Measurements from ENCODE around the gene PRRG2.
A peak's percentile ranks its signal among the peaks of the same experiment; 100 is the strongest.

Gene PRRG2

GRCh38 chr19:49552749-49553148 is 28.4 kb upstream of the PRRG2 start:
- Histone ChIP-seq H2AFZ (no peak overlapping the region), H3K27ac (no peak overlapping the region), H3K4me2 (ENCODE audit: low read length) (no peak overlapping the region), H3K9ac (no peak overlapping the region), H3K36me3 (ENCODE audit: control insufficient read depth, insufficient read depth, low read length) (no peaks in the 10 kb centered on the region), H3K4me3 (ENCODE audit: low read depth, low read length) (no peak overlapping the region), H3K79me2 (no peaks in the 10 kb centered on the region), H3K27me3 (ENCODE audit: control insufficient read depth, insufficient read depth, low read length) (no peaks in the 10 kb centered on the region), H3K4me1 (no peaks in the 10 kb centered on the region), H3K9me3 (ENCODE audit: control insufficient read depth, low read length) (no peaks in the 10 kb centered on the region)
- no peak for TF ChIP-seq CTCF (IDR thresholded peaks at IDR 0.05)

GRCh38 chr19:49553451-49554271 is 27.5 kb upstream of the PRRG2 start:
- no peaks in the 10 kb centered on the region for H3K27me3 ChIP-seq (ENCODE audit: control insufficient read depth, insufficient read depth, low read length)
- H3K4me2 ChIP-seq (ENCODE audit: low read length), result no peak overlapping the region
- no peaks in the 10 kb centered on the region for H3K79me2 ChIP-seq
- H3K9me3 ChIP-seq (ENCODE audit: control insufficient read depth, low read length), result no peaks in the 10 kb centered on the region
- no peak overlapping the region for H2AFZ ChIP-seq
- no peak overlapping the region for H3K4me3 ChIP-seq (ENCODE audit: low read depth, low read length)
- H3K36me3 ChIP-seq (ENCODE audit: control insufficient read depth, insufficient read depth, low read length), result no peaks in the 10 kb centered on the region
- no peaks in the 10 kb centered on the region for H3K4me1 ChIP-seq
- TF ChIP-seq CTCF (IDR thresholded peaks at IDR 0.05), result no peak
- no peak overlapping the region for H3K27ac ChIP-seq
- H3K9ac ChIP-seq, result no peak overlapping the region

- no peaks in the 10 kb centered on the region for H3K9me3 ChIP-seq (ENCODE audit: control insufficient read depth, low read length)
- no peaks in the 10 kb centered on the region for H3K79me2 ChIP-seq
- no peak overlapping the region for H3K9ac ChIP-seq
- no peaks in the 10 kb centered on the region for H3K4me1 ChIP-seq
- H3K4me2 ChIP-seq (ENCODE audit: low read length), result no peak overlapping the region
- no peak overlapping the region for H2AFZ ChIP-seq
- H3K36me3 ChIP-seq (ENCODE audit: control insufficient read depth, insufficient read depth, low read length), result no peaks in the 10 kb centered on the region
- H3K27ac ChIP-seq, result peak overlapping the region; percentile 39
- no peak for TF ChIP-seq CTCF (IDR thresholded peaks at IDR 0.05)
- no peaks in the 10 kb centered on the region for H3K27me3 ChIP-seq (ENCODE audit: control insufficient read depth, insufficient read depth, low read length)
- H3K4me3 ChIP-seq (ENCODE audit: low read depth, low read length), result no peak overlapping the region
Measured at GRCh38 chr19:49554701-49555181, 26.4 kb upstream of the PRRG2 start.

- no peak overlapping the region for H3K4me3 ChIP-seq (ENCODE audit: low read depth, low read length)
- H3K4me1 ChIP-seq, result no peaks in the 10 kb centered on the region
- TF ChIP-seq CTCF (IDR thresholded peaks at IDR 0.05), result no peak
- no peak overlapping the region for H2AFZ ChIP-seq
- H3K4me2 ChIP-seq (ENCODE audit: low read length), result no peak overlapping the region
- H3K9me3 ChIP-seq (ENCODE audit: control insufficient read depth, low read length), result no peaks in the 10 kb centered on the region
- peak overlapping the region; percentile 7 for H3K27ac ChIP-seq
- no peaks in the 10 kb centered on the region for H3K27me3 ChIP-seq (ENCODE audit: control insufficient read depth, insufficient read depth, low read length)
- H3K9ac ChIP-seq, result no peak overlapping the region
- no peaks in the 10 kb centered on the region for H3K79me2 ChIP-seq
- no peaks in the 10 kb centered on the region for H3K36me3 ChIP-seq (ENCODE audit: control insufficient read depth, insufficient read depth, low read length)
Measured at GRCh38 chr19:49555600-49556411, 25.3 kb upstream of the PRRG2 start.
